ENCODE data around the gene IDUA.
"Not testable (repeated sequence)": the region's sequence is repeated elsewhere in the genome, so short reads cannot be mapped to it uniquely, and the experiment has no call there.

Gene IDUA

GRCh38 chr4:988726-989721, 2.2 kb downstream of the IDUA start:
- DNase-seq = no peak

DNA sequence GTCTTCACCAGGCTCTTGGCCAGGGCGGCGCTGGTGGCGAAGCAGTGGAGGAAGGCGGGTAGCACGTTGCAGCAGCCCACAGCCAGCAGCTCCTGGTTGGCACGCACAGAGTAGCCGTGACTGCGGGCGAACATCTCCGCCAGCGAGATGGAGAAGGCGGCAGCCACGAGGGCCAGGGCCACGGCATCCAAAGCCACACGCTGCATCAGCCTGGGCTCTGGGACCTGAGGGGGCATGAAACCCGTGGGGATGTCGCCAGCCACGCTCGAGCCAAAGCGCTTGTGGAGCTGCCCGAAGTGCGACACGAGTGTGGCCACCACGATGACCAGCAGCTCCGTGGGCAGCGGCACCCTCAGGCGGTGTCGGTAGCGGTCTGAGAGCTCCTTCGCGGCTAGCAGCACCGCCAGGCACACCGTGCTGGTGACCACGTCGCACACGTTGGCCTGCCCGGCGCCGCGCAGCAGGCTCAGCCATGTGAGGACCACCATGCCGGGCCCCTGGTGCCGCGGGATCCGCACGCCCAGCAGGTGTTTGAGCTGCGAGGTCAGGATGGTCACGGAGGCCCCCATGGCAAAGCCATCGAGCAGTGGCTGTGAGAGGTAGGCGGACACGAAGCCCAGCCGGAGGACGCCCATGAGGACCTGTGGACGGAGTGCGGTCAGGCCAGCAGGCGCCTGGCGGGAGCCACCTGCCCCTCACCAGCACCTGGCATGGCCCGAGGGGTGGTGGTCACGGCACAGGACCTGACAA, 3.1 kb downstream of the IDUA start:
- no peak for DNase-seq

DNA sequence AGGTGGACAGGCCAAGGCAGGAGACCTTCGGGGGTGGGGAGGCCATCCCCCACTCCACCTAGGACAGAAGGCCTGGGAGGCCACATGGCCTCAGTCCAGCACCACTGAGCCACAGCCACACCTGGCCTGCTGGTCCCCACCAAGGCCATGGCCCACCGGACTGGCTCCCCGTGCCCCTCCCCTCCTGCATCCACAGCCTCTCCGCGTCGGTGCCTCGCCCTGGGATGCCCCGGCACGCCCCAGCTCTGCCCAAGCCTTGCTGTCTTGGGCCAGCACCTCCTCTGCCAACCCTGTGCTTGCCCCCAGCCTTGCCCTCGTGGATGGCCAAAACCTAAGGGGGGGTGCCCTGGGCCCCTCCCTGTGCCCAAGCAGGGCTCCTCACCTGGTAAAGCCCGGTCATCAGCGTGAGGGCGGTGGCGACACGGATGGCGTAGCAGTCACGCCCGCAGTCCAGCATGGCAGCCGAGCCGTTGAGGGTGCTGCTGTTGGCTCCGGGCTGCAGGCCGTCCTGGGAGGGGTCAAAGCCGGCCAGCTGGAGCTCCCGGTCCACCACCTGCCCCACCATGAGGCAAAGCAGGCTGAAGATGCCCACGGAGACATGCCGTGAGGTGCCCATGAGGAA, 4.0 kb downstream of the IDUA start:
- DNase-seq = no peak

DNA sequence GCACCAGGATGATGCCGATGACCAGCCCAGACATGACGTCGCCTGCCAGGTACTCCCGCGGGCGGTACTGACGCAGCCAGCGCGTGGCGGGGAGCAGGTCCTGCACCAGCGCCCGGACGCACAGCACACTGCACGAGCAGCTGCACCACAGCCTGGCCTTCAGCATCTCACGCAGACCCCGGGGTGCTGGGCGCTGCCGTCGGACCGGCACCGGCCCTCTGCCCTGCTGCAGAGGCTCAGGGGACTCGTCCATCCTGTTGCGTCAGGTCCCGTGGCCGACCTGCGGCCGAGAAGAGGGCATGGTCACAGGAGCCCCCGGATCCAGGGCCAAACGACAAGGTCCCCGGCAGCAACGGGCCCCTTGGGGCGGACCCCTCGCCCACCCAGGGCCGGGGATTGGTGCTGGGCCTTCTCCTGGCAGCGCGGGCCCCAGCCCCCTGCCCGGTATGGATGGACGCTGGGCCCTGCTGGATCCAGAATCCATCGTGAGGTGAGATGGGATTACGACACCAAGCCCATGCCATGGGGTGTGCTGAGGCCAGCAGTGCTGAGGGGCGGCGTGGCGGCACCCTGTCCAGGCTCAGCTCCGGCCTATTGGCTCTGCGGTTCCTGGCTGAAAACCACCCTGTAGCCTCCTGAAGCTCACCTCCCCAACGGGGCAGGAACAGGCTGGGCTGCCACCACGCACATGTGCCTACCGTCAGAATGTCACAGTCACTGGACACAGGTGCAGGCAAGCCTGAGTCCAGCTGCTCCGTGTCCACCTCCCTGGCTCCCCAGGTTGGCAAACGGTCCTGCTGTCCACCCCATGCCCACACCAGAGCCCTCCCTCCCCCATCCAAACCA, 4.8 kb downstream of the IDUA start:
- no peak for DNase-seq

- DNase-seq = no peak
These were observed 5.7 kb downstream of the IDUA start for GRCh38 chr4:992297-993110.

DNA sequence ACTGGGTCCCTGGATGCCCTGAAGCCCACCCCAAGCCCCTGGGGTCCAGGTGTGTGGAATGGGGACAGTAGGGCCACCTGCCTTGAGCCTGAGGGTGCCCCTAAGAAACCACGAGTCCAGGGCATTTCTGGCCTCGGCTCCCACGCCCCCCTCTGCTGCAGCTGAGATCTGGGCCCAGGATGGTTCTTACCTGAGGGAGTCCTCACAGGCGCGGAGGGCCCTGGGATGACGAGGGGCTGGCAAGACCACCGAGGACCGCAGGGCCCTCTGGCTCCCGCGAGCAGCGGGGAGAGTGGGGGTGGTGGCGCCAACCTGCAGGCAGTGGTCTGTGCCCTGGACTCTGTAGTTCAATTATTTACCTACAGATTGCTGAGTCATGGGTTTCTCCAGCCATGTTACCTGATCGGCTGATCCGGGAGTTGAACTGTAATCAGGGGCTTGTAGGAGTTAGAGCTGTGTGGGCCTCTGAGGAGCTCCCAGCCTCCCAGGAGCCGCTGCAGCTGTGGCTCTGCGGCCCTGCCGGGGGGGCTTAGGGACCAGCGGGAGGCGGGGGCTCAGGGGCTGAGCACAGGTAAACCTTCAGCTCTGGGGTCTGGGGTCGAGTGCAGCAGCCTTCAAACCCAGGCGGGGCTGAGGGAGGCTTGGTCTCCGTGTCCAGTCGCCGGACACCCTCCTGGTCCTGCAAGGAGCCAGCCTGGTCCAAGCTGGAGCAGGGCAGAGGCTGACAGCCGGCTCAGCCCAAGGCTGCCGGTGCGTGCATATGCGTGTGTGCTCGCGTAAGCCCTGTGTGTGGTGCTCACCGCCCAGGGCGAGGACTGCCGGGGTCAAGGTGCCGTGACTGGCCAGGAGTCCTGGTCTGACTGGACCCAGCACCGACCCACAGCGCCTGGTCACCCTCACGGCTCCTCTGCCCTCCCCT, 6.5 kb downstream of the IDUA start, which contains the start of gene SLC26A1:
Gene SLC26A1, minus strand, starts transcription at position 294 of the 919 bp plus-strand sequence. CDS start 1,701 bp downstream, outside the sequence.
- no peak for DNase-seq

DNA sequence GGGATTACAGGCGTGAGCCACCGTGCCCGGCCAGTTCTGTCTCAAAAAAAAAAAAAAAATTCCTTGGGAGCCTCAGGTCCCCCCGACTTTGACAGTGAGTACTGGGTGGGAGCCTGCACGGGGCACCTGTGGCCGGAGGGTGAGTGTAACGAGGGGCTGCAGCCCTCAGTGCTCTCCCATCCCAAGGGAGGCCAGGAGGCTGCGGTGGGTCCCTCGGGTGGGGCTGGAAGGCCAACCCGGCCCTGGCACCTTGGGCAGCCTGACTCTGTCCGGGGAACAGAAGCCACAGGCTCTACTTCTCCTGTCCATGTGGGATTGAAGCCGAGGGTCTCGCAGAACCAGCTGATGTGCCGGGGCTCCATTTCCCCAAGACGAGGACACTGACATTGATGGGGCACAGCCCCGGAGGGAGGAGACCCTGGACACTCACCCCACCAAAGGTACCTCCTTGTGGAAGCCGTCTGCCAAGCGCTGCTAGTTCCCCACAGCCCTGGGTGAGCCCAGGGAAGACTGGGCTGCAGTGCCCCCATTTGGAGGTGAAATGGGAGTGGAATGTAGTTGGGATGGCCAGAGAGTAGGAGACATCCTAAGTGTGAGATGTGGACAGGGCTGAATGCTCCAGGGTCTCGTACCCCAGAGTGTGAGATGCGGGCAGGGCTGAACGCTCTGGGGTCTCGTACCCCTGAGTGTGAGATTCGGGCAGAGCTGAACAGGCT, 8.6 kb downstream of the IDUA start:
- DNase-seq = no peak

DNA sequence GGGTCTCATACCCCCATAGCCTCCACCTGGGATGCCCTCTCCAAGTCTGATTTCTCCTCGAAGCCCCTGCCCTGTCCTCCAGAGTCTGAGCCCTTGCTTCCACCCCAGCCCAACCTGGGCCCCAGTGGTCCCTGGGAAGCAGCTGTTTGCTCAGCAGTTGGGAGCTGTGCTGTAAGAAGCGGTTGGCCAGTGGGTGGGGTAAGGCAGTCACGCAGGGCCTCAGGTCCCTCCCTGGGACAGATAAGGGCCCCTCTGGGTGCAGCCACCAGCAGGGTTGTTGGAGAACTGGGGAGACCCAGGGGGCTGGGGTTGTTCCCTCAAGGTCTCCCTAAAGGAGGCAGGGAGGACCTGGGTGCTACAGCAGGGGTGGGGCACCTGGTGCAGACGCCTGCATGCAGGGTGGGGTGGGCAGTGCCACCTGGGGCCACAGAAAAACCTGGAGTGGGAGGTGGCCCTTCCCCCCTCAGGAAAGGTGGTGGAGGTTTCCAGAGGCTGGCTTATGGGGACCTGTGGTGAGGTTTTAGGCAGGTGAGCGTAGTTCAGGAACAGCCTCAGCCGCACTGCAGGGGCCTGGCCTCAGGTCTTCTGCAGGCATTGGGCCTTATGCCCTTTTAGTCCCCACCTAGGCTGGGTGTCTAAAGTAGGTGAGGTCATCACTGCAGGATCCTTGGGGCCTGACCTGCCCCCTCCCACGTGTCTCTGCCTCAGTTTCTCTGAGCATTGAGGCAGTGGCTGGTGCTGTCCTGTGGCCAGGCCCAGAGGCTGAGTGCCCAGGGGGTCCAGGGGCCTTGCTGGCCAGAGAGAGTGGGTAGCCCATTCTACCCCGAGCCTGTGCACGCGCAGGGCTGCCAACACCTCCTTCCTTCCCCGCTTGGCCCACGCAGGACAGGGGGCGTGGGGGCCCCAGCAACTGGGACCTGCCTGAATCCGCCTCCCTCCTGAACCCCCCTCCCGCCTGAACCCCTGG, 9.5 kb downstream of the IDUA start:
- no peak for DNase-seq

DNA sequence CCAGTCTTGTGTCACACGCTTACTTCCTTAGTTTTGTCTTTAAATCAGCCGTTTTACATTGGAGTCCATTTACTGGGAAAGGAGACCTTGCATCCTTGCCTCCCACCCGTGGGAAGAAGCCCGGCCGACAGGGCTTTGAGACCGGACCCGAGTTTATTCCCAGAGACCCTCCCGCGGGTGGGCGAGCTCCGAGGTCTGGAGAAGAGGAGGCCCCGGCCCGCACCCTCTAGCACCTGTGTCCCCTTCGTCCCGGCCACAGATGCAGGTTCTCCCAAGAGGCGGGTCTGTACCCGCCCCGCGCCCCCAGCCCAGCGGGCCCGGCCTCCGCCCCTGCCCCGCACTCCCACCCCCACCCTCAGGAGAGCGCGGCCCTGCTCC, 10.1 kb downstream of the IDUA start:
- no peak for DNase-seq

GRCh38 chr4:997375-998071, 10.7 kb downstream of the IDUA start:
- DNase-seq = no peak

DNA sequence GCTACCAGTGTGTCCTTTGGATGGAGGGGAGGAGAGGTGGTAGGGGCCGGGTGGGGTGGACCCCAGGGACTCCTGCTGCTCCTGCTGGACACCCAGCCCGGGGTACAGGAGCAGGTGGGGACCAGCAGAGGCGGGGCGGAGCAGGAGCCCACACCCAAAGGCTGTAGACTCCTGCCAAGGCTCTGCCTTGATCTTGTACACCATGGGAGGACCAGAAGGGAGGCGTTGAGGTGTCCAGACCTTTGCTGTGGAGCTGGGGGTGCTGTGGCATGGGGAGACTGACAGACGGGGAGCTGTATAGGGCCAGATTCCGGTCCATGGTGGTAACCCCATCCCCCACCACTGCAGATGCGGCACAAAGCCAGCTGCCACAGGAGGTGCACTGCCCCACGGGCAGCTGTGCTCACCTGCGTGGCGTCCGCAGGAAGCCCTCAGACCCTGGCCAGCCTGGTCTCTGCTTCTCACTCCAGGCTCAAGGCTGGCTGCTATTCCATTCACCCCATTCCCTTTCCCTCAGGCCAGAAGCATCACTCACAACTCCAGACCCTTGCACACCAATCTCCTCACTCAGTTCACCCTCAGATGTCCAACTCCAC, 11.3 kb downstream of the IDUA start:
- no peak for DNase-seq

DNA sequence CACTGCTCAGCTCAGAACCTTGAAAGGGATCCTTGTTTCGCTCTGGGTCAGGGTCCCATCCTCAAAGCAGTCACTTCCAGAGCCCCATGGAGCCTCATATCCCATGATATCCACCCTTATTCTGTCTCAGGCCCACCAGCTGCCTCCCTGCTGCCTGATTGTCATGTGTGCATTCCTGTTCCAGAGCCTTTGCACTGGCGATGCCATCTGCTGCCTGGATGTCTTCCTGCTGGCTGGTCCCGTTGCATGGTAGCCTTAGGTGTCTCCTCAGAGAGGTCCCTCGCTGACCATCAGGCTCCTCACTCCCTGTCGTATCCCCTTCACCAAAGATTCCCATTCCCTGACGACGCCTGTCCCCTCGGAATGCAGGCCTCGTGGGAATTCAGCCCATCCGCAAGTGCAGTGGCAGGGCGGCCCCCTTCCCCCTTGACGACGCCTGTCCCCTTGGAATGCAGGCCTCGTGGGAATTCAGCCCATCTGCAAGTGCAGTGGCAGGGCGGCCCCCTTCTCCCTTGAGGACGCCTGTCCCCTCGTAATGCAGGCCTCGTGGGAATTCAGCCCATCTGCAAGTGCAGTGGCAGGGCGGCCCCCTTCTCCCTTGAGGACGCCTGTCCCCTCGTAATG, 12.5 kb downstream of the IDUA start:
- DNase-seq = not testable (repeated sequence)

- no peak for DNase-seq
These were observed 13.1 kb downstream of the IDUA start for GRCh38 chr4:999882-1000425.

GRCh38 chr4:1000686-1001260, 13.9 kb downstream of the IDUA start:
- DNase-seq = no peak

GRCh38 chr4:1001561-1002130, 14.8 kb downstream of the IDUA start:
- no peak for DNase-seq

DNA sequence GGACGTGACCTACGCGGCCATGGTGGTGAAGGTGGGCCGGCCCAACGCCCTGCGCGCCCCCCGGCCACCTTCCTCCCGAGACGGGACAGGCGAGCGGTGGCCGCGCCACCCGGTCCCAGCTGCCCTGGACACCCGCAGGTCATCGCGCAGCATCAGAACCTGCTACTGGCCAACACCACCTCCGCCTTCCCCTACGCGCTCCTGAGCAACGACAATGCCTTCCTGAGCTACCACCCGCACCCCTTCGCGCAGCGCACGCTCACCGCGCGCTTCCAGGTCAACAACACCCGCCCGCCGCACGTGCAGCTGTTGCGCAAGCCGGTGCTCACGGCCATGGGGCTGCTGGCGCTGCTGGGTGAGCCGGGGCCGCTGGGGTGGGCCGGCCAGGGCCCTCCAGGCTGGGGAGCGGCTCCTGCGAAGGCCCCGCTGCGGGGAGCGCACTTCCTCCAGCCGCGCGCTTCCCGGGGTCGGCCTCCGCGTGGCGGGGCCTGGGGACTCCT, 15.3 kb downstream of the IDUA start:
- no peak for DNase-seq

All from stimulated activated CD4-positive, alpha-beta T cell treated with anti-CD3 and anti-CD28 coated beads, Interleukin-4, amount 100 ng/mL, for 24 hours (primary cell).